ENCODE measurements around the gene FAM111B.

FAM111B gene

GRCh38 chr11:59175091-59175501 lies 68.1 kb downstream of the FAM111B start:
- POLR2A ChIA-PET = no interaction called here
- Histone ChIP-seq H3K36me3 (ENCODE audit: control insufficient read depth in 2 of 2, insufficient read depth in 1 of 2, low read length in 2 of 2) (no peaks in the 10 kb centered on the region), H3K27ac (ENCODE audit: extremely low read depth, low read depth, low read length) (no peak overlapping the region), H3K4me1 (ENCODE audit: control insufficient read depth, insufficient read depth, low read length) (no peaks in the 10 kb centered on the region; the same call in 1 of the 2 replicates), H3K4me3 (ENCODE audit: low read depth, low read length) (no peak overlapping the region), H3K9me3 (ENCODE audit: control insufficient read depth, insufficient read depth, low read depth, low read length) (no peaks in the 10 kb centered on the region)
- TF ChIP-seq ZNF704 (tag by site-specific recombination; IDR thresholded peaks at IDR 0.05) = no peak
- no peak for TF ChIP-seq ZNF266 (tag by site-specific recombination; IDR thresholded peaks at IDR 0.05; ENCODE audit: low read depth)
- TF ChIP-seq ZNF157 (tag by site-specific recombination; IDR thresholded peaks at IDR 0.05) = no peak
- TF ChIP-seq ZNF48 (tag by site-specific recombination; IDR thresholded peaks at IDR 0.05) = no peak
- no peak for TF ChIP-seq MZF1 (tag by site-specific recombination; IDR thresholded peaks at IDR 0.05; ENCODE audit: borderline replicate concordance)
- TF ChIP-seq ZNF24 (tag by site-specific recombination; IDR thresholded peaks at IDR 0.05) = no peak
- no peak for TF ChIP-seq SP2 (tag by site-specific recombination; IDR thresholded peaks at IDR 0.05)
- no peak for TF ChIP-seq ZNF433 (tag by site-specific recombination; IDR thresholded peaks at IDR 0.05; ENCODE audit: low read depth)
- no peak for TF ChIP-seq OSR2 (tag by site-specific recombination; IDR thresholded peaks at IDR 0.05)
- no peak for TF ChIP-seq ZNF394 (tag by site-specific recombination; IDR thresholded peaks at IDR 0.05; ENCODE audit: borderline replicate concordance)
- TF ChIP-seq ZNF449 (tag by site-specific recombination; IDR thresholded peaks at IDR 0.05) = no peak
- CTCF ChIA-PET = interaction anchor here (1.4 to 6.7 kb wide), 6 partner anchors 11 to 505 kb away, joined by 3 to 78 read pairs (median 4); no protein-coding TSS in a partner anchor

- H3K36me3 ChIP-seq (ENCODE audit: control insufficient read depth in 2 of 2, insufficient read depth in 1 of 2, low read length in 2 of 2) = peaks cover 0 to under 1% of the 10 kb centered on the region in 2 experiments; a peak in 1 of 3 replicates
- ChIA-PET CTCF (interaction anchor here (0.7 to 6.7 kb wide), 5 partner anchors 9 to 30 kb away, joined by 3 to 78 read pairs (median 8); no protein-coding TSS in a partner anchor), POLR2A (no interaction called here)
- H3K4me3 ChIP-seq (ENCODE audit: low read depth, low read length) = no peak overlapping the region
- H3K4me1 ChIP-seq (ENCODE audit: control insufficient read depth, insufficient read depth, low read length) = no peaks in the 10 kb centered on the region; the same call in 1 of the 2 replicates
- no peak for TF ChIP-seq ZBTB6 (tag by site-specific recombination; IDR thresholded peaks at IDR 0.05)
- TF ChIP-seq ZBTB11 (tag by site-specific recombination; conservative IDR thresholded peaks at IDR 0.05; ENCODE audit: low read depth) = no peak
- H3K9me3 ChIP-seq (ENCODE audit: control insufficient read depth, insufficient read depth, low read depth, low read length) = no peaks in the 10 kb centered on the region
- H3K27ac ChIP-seq (ENCODE audit: extremely low read depth, low read depth, low read length) = no peak overlapping the region
Observed at GRCh38 chr11:59176330-59176729, 69.3 kb downstream of the FAM111B start.

Data from HEK293 (cell line).